Stimulated activated CD4-positive, alpha-beta T cell treated with anti-CD3 and anti-CD28 coated beads, Interleukin-15, amount 100 ng/mL, for 24 hours (primary cell): Measurements from ENCODE around the gene DOCK2.
A peak's percentile ranks its signal among the peaks of the same experiment; 100 is the strongest.
"Not testable (repeated sequence)": the region's sequence is repeated elsewhere in the genome, so short reads cannot be mapped to it uniquely, and the experiment has no call there.

Experiments
- DNase-seq: peaks from one replicate; pipeline ENCODE4 v3.0.0-alpha.2; 2020

DOCK2 gene

GRCh38 chr5:170071748-170072147, 434.7 kb downstream of the DOCK2 start:
- DNase-seq: no peak

DNA sequence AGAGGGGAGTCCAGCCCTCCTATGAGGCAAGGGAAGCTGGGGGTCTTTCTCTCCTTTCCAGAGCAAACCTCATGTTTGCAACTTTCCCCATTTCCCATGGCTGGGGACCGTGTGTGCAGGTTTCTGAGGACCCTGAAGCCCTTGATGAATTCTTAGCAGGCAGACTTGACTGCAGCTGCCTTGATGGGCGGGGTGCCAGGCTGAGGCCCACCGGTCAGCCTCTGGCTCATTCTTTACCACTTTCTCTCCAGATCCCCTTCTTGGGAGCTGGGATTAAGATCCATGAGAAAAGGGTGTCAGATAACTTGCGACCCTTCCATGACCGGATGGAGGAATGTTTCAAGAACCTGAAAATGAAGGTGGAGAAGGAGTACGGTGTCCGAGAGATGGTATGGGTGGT, 438.6 kb downstream of the DOCK2 start:
- no peak for DNase-seq

DNA sequence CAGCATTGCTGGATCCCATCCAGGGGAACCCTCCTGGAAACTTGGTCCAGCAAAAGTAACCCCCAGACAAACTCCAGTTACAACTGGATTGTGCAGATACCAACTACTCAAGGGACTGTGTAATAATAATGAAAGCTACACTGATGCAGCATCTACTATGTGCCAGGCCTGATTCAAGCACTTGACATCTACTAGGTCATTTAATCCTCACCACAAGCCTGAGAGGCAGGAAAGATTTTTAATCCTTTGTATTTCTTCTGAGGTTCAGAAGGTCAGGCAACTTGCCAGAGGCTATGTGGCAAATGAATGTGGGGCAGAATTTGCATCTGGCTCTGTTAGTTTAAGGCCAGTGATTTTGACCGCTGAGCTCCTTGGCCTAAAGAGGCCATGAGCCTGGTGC, 439.1 kb downstream of the DOCK2 start:
- DNase-seq: no peak

GRCh38 chr5:170076739-170077138, 439.7 kb downstream of the DOCK2 start:
- peak; percentile 12 for DNase-seq

- no peak for DNase-seq
Measured at GRCh38 chr5:170077526-170077925, 440.5 kb downstream of the DOCK2 start.

DNA sequence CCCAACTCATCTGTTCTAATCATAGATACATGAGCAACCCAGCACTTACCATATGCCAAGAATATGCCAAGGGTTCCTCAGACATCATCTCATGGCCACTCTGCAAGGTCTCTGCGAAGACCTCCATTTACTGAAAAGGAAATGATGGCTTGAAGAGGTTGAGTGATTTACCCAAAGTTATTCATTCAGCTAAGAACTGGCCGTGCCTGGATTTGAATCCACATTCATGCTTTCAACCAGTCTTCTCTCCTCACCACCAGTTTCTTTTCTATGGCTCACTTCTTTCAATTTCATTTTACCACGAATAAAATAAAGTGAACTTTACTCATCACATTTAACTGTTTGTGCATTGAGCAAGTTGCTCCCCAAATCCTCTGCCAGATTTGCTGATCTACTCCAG, 441.4 kb downstream of the DOCK2 start:
- DNase-seq: no peak

DNA sequence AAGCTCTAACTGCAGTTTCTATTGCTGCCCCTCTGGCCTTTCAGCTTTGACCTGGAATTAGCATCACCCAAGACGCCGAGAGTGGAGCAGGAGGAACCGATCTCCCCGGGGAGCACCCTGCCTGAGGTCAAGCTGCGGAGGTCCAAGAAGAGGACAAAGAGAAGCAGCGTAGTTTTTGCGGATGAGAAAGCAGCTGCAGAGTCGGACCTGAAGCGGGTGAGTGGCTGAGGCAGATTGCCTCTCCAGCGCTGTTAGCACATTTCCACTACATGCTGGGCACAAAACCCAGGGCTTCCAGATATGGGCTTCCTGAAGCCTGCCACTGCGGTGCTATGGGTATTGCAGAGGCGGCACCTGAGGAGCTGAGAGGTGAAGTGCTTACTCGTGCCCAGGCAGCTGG, 441.9 kb downstream of the DOCK2 start:
- no peak for DNase-seq

DNA sequence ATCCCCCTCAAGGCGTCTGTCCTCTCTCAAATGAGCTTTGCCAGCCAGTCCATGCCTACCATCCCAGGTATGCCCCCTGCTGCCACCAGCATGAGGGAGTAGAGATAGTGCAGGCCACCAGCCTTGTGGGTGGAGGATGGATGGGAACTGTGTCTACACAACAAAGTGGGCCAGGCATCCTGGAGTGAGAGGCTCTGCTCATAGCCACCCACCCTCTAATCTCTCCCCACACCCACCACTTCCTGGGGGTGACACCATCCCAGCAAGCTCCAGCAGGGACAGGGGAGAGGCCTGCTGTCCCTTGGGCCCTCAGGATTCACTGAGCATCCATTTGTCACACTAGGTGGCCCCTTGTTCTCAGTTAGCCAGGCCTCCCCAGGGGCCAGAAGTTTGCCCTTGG, 443.1 kb downstream of the DOCK2 start:
- no peak for DNase-seq

- no peak for DNase-seq
Measured at GRCh38 chr5:170080786-170081445, 443.8 kb downstream of the DOCK2 start.

- DNase-seq: no peak
Measured at GRCh38 chr5:170081616-170082015, 444.5 kb downstream of the DOCK2 start.

- no peak for DNase-seq
Measured at GRCh38 chr5:170082701-170083100, 445.6 kb downstream of the DOCK2 start.

- DNase-seq: no peak
Measured at GRCh38 chr5:170087168-170087817, 450.2 kb downstream of the DOCK2 start.

DNA sequence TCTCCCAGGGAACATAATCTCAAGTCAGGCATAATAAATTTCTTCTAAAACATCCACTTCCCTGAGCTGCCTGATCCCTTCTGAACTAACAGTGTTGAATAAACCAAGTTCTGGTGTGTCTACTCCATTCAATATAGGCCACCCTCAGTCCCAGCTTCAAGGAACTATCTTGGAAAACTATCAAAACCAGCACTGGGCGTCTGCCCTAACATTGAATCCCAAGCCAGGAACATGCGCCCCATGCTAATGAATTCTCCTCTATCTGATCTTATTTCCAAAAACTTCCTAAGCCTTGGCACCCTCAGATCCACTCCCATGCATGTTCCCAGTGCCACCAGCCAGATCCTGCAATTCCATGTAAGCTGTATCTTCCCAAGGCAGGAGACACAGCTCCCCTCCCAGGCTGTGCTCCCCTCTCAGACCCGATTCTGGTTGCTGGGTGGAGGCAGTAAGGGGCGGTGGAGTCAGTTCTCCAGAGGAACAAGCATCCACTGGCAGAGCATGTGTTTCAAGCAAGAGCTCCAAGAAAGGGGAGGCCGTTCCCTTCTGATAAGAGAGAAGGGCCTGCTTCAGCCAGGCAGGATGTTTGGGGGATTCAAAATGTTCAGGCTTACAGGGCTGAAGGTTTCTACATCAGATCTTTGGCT, 455.5 kb downstream of the DOCK2 start:
- no peak for DNase-seq

GRCh38 chr5:170094329-170094728, 457.3 kb downstream of the DOCK2 start:
- not testable (repeated sequence) for DNase-seq

GRCh38 chr5:170095646-170096045, 458.6 kb downstream of the DOCK2 start:
- no peak for DNase-seq

DNA sequence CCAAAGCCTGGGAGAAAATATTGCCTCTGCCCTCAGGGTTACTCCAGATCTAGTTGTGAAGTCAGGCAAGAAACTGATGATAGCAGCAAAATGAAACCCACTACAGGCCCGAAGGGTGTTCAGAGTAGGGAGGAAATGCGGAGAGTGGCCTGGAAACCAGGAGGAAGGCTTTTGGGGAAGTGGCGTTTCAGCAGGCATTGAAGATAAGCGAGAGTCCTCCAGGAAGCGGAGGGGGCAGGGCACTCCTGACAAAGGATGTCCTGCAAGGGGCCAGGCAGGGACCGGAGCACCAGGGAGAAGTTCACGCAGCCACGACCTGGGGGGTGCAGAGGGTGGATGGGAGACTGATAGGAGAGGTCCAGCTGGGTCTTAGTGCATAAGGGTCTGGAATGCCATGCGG, 460.9 kb downstream of the DOCK2 start:
- no peak for DNase-seq

DNA sequence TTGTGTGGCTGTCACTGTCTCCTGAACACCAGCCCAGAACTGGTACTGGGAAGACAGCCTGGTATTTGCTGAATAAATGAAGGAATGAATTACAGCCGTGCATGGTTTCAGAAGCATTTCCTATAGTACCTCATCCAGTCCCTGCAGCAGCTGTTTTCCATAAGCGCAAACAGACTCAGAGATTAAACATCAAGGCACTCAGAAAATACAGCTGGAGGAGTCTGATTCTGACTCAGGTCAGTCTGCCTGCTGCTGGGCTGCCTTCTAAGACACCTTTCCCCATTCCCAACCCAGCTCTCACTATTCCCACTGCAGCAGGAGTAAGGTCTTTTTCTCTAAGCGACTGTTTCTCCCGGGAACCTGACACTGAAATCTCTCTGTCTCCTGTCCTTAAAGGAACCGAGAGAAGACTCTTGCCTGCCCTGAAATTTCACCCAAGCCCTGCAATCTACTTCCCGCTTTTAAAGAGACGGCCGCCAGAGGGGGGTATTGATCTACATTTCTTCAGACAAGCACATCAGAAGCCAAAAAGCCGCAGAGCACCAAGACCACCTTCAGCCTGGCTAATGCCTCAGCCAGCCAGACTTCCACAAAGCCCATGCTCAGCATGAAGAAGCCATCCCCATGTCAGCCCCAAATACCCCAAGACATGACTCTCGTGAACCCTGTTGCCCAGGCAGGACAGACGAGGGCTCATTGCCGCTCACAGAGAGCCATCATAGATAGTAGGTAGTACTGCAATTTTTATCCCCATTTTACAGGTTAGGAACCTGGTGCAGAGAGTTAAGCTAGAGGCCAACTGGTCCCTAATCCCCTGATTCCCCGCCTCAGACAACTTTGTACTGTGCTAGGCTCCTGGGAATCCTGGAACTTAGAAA, 463.2 kb downstream of the DOCK2 start:
- DNase-seq: peak; percentile 78

GRCh38 chr5:170103447-170103846, 466.4 kb downstream of the DOCK2 start:
- no peak for DNase-seq

- DNase-seq: no peak
Measured at GRCh38 chr5:170104299-170104698, 467.2 kb downstream of the DOCK2 start.

DNA sequence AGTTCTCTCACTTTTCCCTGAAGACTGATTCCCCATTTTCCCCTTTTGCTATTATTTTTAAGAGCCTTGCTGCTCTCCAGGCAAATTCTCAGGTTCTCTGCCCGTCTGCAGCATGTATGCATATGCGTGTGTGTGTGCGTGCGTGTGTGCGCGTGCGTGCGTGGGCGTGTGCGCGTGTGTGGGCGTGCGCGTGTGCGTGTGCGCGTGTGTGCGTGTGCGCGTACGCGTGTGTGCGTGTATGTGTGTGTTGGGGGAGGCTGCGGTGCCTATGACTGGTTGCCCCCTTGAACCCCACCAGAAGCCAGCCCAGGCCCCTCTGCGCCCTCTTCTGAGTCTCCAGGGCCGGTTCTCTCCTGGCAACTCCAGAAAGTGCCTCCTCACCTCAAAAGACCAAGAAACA, 467.6 kb downstream of the DOCK2 start:
- no peak for DNase-seq

GRCh38 chr5:170105642-170106611, 468.9 kb downstream of the DOCK2 start, which contains the start of gene FOXI1:
Gene FOXI1 (plus strand): TSS chr5:170105897. CDS start chr5:170105958, 61 bp downstream.
- no peak for DNase-seq

- DNase-seq: no peak
Measured at GRCh38 chr5:170107674-170108073, 470.6 kb downstream of the DOCK2 start.
